Heart right ventricle (tissue), 16 donors: ENCODE measurements around the gene CLDN7. TPM values are rescaled to one million over a fixed set of nuclear protein-coding genes. Genes with fewer than 3 reads are reported as not detected.

Source experiments
- ATAC-seq, 8 donors: fragments of 200-7000 bp; cut with Tn5 transposase; one replicate each; pipeline ENCODE4 v1.9.1; 2020; ENCODE audit warnings: mild to moderate bottlenecking in 8 of 8, moderate library complexity in 8 of 8, moderate number of reproducible peaks in 1 of 8
- DNase-seq, 2 donors: peaks; one replicate each; pipeline ENCODE4 v3.0.0-alpha.2; 2020
- H3K27ac ChIP-seq, 10 donors: fragments of 200-600 bp; sonication (generic) in 2 of 10; one replicate each; pipeline versions ENCODE4 v1.5.0 to v1.8.0; 2020 to 2022; ENCODE audit warnings: mild to moderate bottlenecking in 3 of 10
- H3K27me3 ChIP-seq, 7 donors: fragments of 200-600 bp; one replicate each; pipeline ENCODE4 v1.8.0; 2021 to 2022; ENCODE audit warnings: mild to moderate bottlenecking in 2 of 7
- H3K36me3 ChIP-seq, 9 donors: fragments of 200-600 bp; sonication (generic) in 1 of 9; one replicate each; pipeline versions ENCODE4 v1.5.0 to v1.8.0; 2020 to 2022; ENCODE audit warnings: mild to moderate bottlenecking in 2 of 9
- H3K4me1 ChIP-seq, 9 donors: fragments of 200-600 bp; sonication (generic) in 1 of 9; one replicate each; pipeline versions ENCODE4 v1.5.0 to v1.8.0; 2020 to 2022; ENCODE audit warnings: mild to moderate bottlenecking in 4 of 9
- H3K4me3 ChIP-seq, 10 donors: fragments of 200-600 bp; sonication (generic) in 2 of 10; one replicate each; pipeline versions ENCODE4 v1.5.0 to v1.8.0; 2020 to 2022; ENCODE audit warnings: mild to moderate bottlenecking in 7 of 10, moderate library complexity in 2 of 10
- H3K9me3 ChIP-seq, 11 donors: fragments of 200-600 bp in 10 of 11; sonication (generic) in 2 of 11; one replicate each; pipeline versions ENCODE4 v1.5.0 to v1.8.0; 2013 to 2022; ENCODE audit warnings: mild to moderate bottlenecking in 2 of 11, control low read depth in 1 of 11, moderate library complexity in 1 of 11
- WGBS, 2 donors: extraction: QIAGEN DNeasy Blood & Tissue Kit; methylation state at CpG; one replicate each; pipeline ENCODE4 v1.1.7; 2013; ENCODE audit warnings: inconsistent platforms in 1 of 2; 5-methylcytosine and 5-hydroxymethylcytosine counted together
- intact Hi-C, 10 donors: fragments of 100-400 bp; cut with DNase I; formaldehyde crosslinking; loops; one replicate each; pipeline versions ENCODE4 v1.11.1 to v1.14.2; 2022
- polyA plus RNA-seq, 2 donors: library from polyadenylated mRNA; stranded (reverse); fragments of 200-250 nt; gene quantifications; one replicate each; pipeline ENCODE4 v1.2.3, GENCODE V29; 2013
- total RNA-seq, 10 donors: library from RNA; stranded (reverse); fragmentation: NEBNext Ultra II Directional in 3 of 10; extraction: Animal tissue kit (Norgen Biotek cat#: 25700) in 3 of 10; gene quantifications; one replicate each; pipeline versions ENCODE4 v1.2.1 to v1.2.4, GENCODE V29; 2021 to 2023
- TF ChIP-seq, protein P1 (sequence below), 9 donors: fragments of 200-600 bp; sonication (generic) in 2 of 9; IDR thresholded peaks; one replicate each; pipeline versions ENCODE4 v1.5.0 to v1.8.0; 2021 to 2022; ENCODE audit warnings: antibody characterized with exemption in 9 of 9, mild to moderate bottlenecking in 5 of 9, moderate library complexity in 1 of 9
- donor health status: Arrhythmogenic right ventricular cardiomyopathy.
- donor health status: ischemic (EF 13 %, LVEDD 7.1; RV severe dilation, severe dysfunction).
- donor health status: healthy with polysubstance abuse.
- donor health status: DM: no; HTN: yes; CAD: no.
- donor health status: DM: no; HTN: no; CAD: no.
- donor health status: ischemic (EF 25% LVEDD 6.9; RV normal size, moderate dysfunction).
- donor health status: ischemic (EF 25% LVEDD 5.7; RV mildly dilated, moderate dysfunction).
- donor health status: healthy.
- donor health status: DM: yes; HTN: yes; CAD: no.
- donor health status: Ischemic cardiomyopathy.
- donor health status: ischemic (EF 35%, LVEDD 5.7; RV mildly dilated, moderate dysfunction).
- donor health status: nonischemic (EF 11% LVEDD 7.7; RV severe dilation, severe dysfunction).
- donor health status: DM: yes; HTN: yes; CAD: no.
- donor health status: PGD.
- donor health status: ischemic (EF 29% LVEDD 5.4; RV normal size, mild dysfunction).
- donor health status: nonischemic (EF 23%, LVEDD 6.1; RV moderate dilation, normal function).

CLDN7 gene
- total and polyA plus RNA-seq, 12 donors = 0.39 to 2.5 (median 0.90) TPM

DNA sequence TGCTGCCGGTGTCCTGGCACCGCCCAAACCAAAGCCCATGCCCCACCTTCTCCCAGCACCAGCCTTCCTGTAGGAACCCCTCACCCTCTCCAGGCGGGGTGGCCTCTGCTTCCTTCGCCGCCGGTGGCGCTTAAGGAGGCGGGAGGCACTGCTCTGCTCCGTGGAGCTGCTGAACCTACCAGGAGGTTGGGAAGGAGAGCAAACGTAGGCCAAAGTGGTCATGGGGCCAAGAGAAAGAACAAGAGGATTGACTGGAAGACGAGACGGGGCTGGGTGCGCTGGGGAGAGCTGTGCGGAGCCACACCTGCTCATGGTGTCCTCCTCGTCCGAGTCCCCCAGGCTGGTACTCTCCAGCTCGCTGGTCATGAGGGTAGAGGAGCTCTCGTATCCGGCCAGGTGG lies 32.8 kb downstream of the CLDN7 start:
- TF ChIP-seq, protein P1, sequence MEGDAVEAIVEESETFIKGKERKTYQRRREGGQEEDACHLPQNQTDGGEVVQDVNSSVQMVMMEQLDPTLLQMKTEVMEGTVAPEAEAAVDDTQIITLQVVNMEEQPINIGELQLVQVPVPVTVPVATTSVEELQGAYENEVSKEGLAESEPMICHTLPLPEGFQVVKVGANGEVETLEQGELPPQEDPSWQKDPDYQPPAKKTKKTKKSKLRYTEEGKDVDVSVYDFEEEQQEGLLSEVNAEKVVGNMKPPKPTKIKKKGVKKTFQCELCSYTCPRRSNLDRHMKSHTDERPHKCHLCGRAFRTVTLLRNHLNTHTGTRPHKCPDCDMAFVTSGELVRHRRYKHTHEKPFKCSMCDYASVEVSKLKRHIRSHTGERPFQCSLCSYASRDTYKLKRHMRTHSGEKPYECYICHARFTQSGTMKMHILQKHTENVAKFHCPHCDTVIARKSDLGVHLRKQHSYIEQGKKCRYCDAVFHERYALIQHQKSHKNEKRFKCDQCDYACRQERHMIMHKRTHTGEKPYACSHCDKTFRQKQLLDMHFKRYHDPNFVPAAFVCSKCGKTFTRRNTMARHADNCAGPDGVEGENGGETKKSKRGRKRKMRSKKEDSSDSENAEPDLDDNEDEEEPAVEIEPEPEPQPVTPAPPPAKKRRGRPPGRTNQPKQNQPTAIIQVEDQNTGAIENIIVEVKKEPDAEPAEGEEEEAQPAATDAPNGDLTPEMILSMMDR (IDR thresholded peaks at IDR 0.05) = no peak
- peaks cover 0 to 64% (median 39%) of the 10 kb centered on the region in 9 donors for H3K36me3 ChIP-seq
- intact Hi-C loops = no loop called here
- WGBS, 2 donors = 96 to 97% methylated on average over 19 of the region's 19 CpGs
- no peak overlapping the region for H3K4me3 ChIP-seq
- H3K27me3 ChIP-seq = no peaks in the 10 kb centered on the region
- no peak overlapping the region for H3K27ac ChIP-seq
- peaks cover 0 to 47% (median 26%) of the 10 kb centered on the region in 9 donors for H3K4me1 ChIP-seq
- DNase-seq (no peak), ATAC-seq (no peak)
- no peaks in the 10 kb centered on the region for H3K9me3 ChIP-seq

DNA sequence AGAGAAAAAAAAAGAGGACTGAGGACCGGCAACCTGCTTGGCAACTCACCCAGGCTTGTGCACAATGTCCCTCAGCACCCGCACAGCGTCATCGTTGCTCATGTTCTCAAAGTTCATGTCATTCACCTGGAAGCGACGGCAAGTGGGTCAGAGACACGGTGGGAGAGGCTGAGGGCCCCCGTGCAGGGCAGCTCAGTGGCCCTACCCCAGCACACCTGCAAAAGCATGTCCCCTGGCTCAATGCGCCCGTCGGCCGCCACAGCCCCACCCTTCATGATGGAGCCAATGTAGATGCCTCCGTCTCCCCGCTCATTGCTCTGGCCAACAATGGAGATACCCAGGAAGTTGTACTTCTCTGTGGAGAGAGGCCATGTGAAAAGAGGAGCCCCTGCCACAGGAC lies 33.4 kb downstream of the CLDN7 start:
- intact Hi-C loops = no loop called here

DNA sequence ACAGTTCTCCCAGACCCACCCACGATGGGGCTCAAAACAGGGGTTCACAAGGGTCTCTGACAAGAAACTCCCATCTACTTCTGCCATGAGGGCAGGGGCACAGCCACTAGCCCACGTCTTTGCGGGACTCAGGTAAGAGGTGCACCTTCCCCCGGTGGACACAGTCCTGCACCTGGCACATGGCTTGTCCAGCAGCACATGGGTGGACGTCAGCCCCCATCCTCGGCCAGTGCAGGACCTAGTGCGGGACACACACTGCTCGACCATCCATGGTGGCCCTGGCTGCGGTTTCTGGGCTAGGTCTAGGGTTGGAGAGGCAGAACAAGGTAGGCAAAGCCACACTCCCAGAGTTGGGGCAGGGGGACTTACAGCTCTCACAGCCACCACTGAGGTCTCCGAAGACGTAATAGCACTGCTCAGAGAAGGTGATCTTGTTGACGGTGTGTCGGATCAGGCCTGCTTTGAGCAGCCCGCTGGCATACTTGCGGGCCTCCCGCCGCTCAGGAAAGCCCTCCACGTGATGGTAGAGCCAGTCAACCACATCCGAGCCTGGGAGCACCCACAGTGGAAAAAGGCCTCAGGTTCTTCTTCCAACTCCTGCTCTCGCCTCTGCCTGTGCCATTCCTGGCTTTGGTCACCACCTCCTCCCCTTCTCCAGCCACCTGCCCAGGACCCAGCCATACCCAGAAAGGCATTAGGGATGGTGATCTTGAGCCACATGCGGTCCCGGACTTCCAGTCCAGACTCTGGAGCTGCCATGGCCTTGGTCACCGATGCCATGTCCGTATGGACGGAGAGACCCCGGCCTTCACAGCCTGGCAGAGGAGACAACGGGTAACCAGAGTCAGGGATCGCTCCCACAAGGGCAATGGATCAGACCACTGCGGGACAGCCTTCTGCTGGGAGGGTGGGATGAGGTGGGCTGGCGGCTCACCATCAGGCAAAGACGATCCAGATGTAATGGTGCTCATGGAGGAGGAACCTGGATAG lies 35.3 kb downstream of the CLDN7 start:
- no peak overlapping the region for H3K27ac ChIP-seq
- H3K36me3 ChIP-seq = peaks cover 0 to 89% (median 50%) of the 10 kb centered on the region in 9 donors
- peaks cover 0 to 45% (median 17%) of the 10 kb centered on the region in 9 donors for H3K4me1 ChIP-seq
- intact Hi-C loops = no loop called here
- H3K27me3 ChIP-seq = no peaks in the 10 kb centered on the region
- TF ChIP-seq, protein P1 (IDR thresholded peaks at IDR 0.05) = no peak
- WGBS, 2 donors = 93 to 94% methylated on average over 31 of the region's 31 CpGs
- H3K9me3 ChIP-seq = no peaks in the 10 kb centered on the region
- peak in 1 of 2 donors; percentile 3 for DNase-seq
- no peak for ATAC-seq
- H3K4me3 ChIP-seq = no peak overlapping the region

More for the DNA sequence above, 33.4 kb downstream of the CLDN7 start:
- DNase-seq = no peak
- TF ChIP-seq, protein P1 (IDR thresholded peaks at IDR 0.05) = no peak
- no peak overlapping the region for H3K27ac ChIP-seq
- no peaks in the 10 kb centered on the region for H3K9me3 ChIP-seq
- WGBS, 2 donors = 91 to 92% methylated on average over 14 of the region's 14 CpGs
- H3K36me3 ChIP-seq = peaks cover 0 to 70% (median 45%) of the 10 kb centered on the region in 9 donors
- H3K27me3 ChIP-seq = no peaks in the 10 kb centered on the region
- no peak for ATAC-seq
- H3K4me1 ChIP-seq = peaks cover 0 to 52% (median 30%) of the 10 kb centered on the region in 9 donors
- H3K4me3 ChIP-seq = no peak overlapping the region

DNA sequence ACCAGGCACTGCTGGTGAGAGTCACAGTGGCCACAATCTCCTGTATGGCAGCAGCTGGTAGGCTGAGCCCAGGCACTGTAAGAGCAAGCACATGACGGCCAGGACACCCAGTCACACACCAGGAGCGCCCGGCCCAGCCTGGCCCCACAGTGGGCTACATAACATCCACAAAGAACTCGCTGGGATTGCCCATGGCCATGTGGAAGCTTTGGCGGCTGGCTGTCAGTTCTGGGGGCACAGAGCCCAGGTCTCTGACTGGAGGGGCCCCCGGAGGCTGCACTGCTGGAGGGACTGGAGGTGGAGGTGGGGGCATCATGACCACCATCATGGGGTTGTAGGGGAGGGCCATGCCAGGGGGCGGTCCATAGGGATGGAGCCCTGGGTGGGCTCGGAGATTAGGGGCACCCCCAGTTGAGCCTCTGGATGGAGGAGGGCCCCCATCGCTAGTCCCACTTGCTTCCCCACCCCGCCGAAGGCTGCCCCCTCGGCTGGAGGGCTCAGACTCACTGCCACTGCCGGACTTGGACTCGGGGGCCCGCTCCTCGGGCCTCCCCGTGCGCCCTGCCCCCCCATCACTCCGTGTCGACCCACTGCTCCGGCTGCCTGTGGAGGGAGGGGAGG lies 36.5 kb downstream of the CLDN7 start:
- Histone ChIP-seq H3K4me3 (no peak overlapping the region), H3K27ac (peak overlapping the region in 5 of 10 donors; percentile 1 to 46 (median 20)), H3K27me3 (no peaks in the 10 kb centered on the region), H3K4me1 (peaks cover 3 to 50% (median 25%) of the 10 kb centered on the region in 9 donors), H3K36me3 (peaks cover 0 to 100% (median 50%) of the 10 kb centered on the region in 9 donors), H3K9me3 (no peaks in the 10 kb centered on the region)
- TF ChIP-seq, protein P1 (IDR thresholded peaks at IDR 0.05) = no peak
- ATAC-seq = peak in 7 of 8 donors; percentile 4 to 66 (median 52)
- 75 to 77% methylated on average over 21 of the region's 21 CpGs for WGBS, 2 donors
- peak in 1 of 2 donors; percentile 30 for DNase-seq
- intact Hi-C loops = no loop called here
